H1 (cell line): ENCODE measurements around the gene NSL1. TPM values are rescaled to one million over a fixed set of nuclear protein-coding genes. Genes with fewer than 3 reads are reported as not detected.

Source experiments
- CTCF ChIA-PET: fragments of 300-600 bp; sonication (Branson Sonifier 250); formaldehyde crosslinking; loops from one replicate; lab custom pipeline; 2021; ENCODE audit not compliant: partially characterized antibody; lab: Charles Lee
- POLR2A ChIA-PET: fragments of 300-600 bp; sonication (Branson Sonifier 250); formaldehyde crosslinking; loops from one replicate; lab custom pipeline; 2021; ENCODE audit warnings: inconsistent platforms; ENCODE audit not compliant: partially characterized antibody; lab: Charles Lee
- DNase-seq, 2 experiments: peaks; one replicate each; pipeline versions ENCODE4 v3.0.0 to v3.0.0-alpha.2; 2010 to 2022; ENCODE audit warnings: low spot score in 2 of 2, low read depth in 1 of 2, mixed read lengths in 1 of 2
- FAIRE-seq: peaks from 2 replicates; lab custom pipeline; 2011; peaks lifted over from hg19 to GRCh38; lab: Jason Lieb, UNC
- H2AFZ ChIP-seq: 2 replicates; pipeline ENCODE4 v1.8.1; 2012; ENCODE audit warnings: low read length, inconsistent platforms
- H2AK5ac ChIP-seq: 2 replicates; pipeline ENCODE4 v1.6.1; 2013; ENCODE audit warnings: low read depth, low read length
- H2BK120ac ChIP-seq: replicated peaks from 2 replicates; pipeline ENCODE3; 2013; ENCODE audit warnings: low read depth, low read length, inconsistent platforms
- H2BK12ac ChIP-seq: 2 replicates; pipeline ENCODE4 v1.6.1; 2013; ENCODE audit warnings: low read depth, low read length
- H2BK15ac ChIP-seq: 2 replicates; pipeline ENCODE4 v1.6.1; 2013; ENCODE audit warnings: low read length
- H2BK20ac ChIP-seq: 2 replicates; pipeline ENCODE4 v1.6.1; 2013; ENCODE audit warnings: low read length
- H2BK5ac ChIP-seq: 2 replicates; pipeline ENCODE4 v1.6.1; 2013; ENCODE audit warnings: low read depth, low read length
- H3K14ac ChIP-seq: 2 replicates; pipeline ENCODE4 v1.6.1; 2013; ENCODE audit warnings: inconsistent platforms; ENCODE audit not compliant: insufficient read length
- H3K18ac ChIP-seq: 2 replicates; pipeline ENCODE4 v1.6.1; 2013; ENCODE audit warnings: low read length; ENCODE audit errors: extremely low read depth
- H3K23ac ChIP-seq: 2 replicates; pipeline ENCODE4 v1.6.1; 2013; ENCODE audit warnings: inconsistent platforms; ENCODE audit not compliant: insufficient read length
- H3K23me2 ChIP-seq: 2 replicates; pipeline ENCODE4 v1.6.1; 2013; ENCODE audit warnings: low read depth, low read length
- H3K27ac ChIP-seq: 2 replicates; pipeline ENCODE4 v1.6.1; 2011; ENCODE audit warnings: low read depth, low read length, inconsistent platforms
- H3K27me3 ChIP-seq, 4 experiments: replicated peaks in 1 of 4; 1 replicate in 1 of 4; 2 replicates in 3 of 4; pipeline versions ENCODE4 v1.6.1 to v1.8.1; 2011 to 2013; ENCODE audit warnings: low read length in 3 of 4, mild to moderate bottlenecking in 3 of 4, inconsistent platforms in 2 of 4, mixed read lengths in 2 of 4, moderate library complexity in 1 of 4; ENCODE audit not compliant: control insufficient read depth in 3 of 4, insufficient read depth in 3 of 4; ENCODE audit errors: extremely low read depth in 1 of 4
- H3K36me3 ChIP-seq, 4 experiments: 2 replicates each; pipeline versions ENCODE4 v1.6.1 to v1.8.1; 2011 to 2013; ENCODE audit warnings: mild to moderate bottlenecking in 4 of 4, low read length in 3 of 4, moderate library complexity in 2 of 4, control low read depth in 1 of 4, inconsistent platforms in 1 of 4; ENCODE audit not compliant: insufficient read depth in 4 of 4, control insufficient read depth in 2 of 4
- H3K4ac ChIP-seq: replicated peaks from 2 replicates; pipeline ENCODE3; 2013; ENCODE audit warnings: low read length, low read depth, mixed read lengths, inconsistent platforms; ENCODE audit not compliant: insufficient read length
- H3K4me1 ChIP-seq, 4 experiments: replicated peaks in 1 of 4; 1 replicate in 1 of 4; 2 replicates in 3 of 4; pipeline versions ENCODE4 v1.6.1 to v1.8.1; 2011 to 2013; ENCODE audit warnings: low read length in 3 of 4, inconsistent platforms in 2 of 4, mixed read lengths in 1 of 4; ENCODE audit not compliant: insufficient read depth in 4 of 4, control insufficient read depth in 3 of 4
- H3K4me2 ChIP-seq, 2 experiments: 2 replicates each; pipeline versions ENCODE4 v1.6.1 to v1.8.1; 2011 to 2013; ENCODE audit warnings: low read depth in 2 of 2, low read length in 2 of 2, control low read depth in 1 of 2, inconsistent platforms in 1 of 2, mild to moderate bottlenecking in 1 of 2; ENCODE audit not compliant: insufficient read depth in 1 of 2
- H3K4me3 ChIP-seq, 4 experiments: fragments of 200-600, 300-600 bp in 1 of 4; sonication (generic), shearing (Covaris generic), sonication (Bioruptor Twin) in 1 of 4; 2 replicates each; pipeline versions ENCODE4 v1.5.1 to v1.8.1; 2011 to 2016; ENCODE audit warnings: low read length in 4 of 4, low read depth in 3 of 4, control low read depth in 2 of 4, inconsistent platforms in 2 of 4, mild to moderate bottlenecking in 2 of 4, mixed read lengths in 1 of 4, moderate library complexity in 1 of 4; ENCODE audit not compliant: insufficient read depth in 2 of 4; ENCODE audit errors: extremely low read depth in 1 of 4
- H3K56ac ChIP-seq: replicated peaks from 2 replicates; pipeline ENCODE3; 2013; ENCODE audit warnings: low read depth, mild to moderate bottlenecking, mixed read lengths, low read length, inconsistent platforms; ENCODE audit not compliant: insufficient read length
- H3K79me1 ChIP-seq: 2 replicates; pipeline ENCODE4 v1.6.1; 2013; ENCODE audit warnings: low read depth, low read length, control low read depth
- H3K79me2 ChIP-seq, 2 experiments: 2 replicates each; pipeline versions ENCODE4 v1.6.1 to v1.8.1; 2012 to 2013; ENCODE audit warnings: low read length in 2 of 2, mild to moderate bottlenecking in 2 of 2, inconsistent platforms in 1 of 2; ENCODE audit not compliant: insufficient read depth in 2 of 2, control insufficient read depth in 1 of 2
- H3K9ac ChIP-seq, 4 experiments: replicated peaks in 1 of 4; 1 replicate in 1 of 4; 2 replicates in 3 of 4; pipeline versions ENCODE4 v1.6.1 to v1.8.1; 2011 to 2013; ENCODE audit warnings: low read depth in 3 of 4, low read length in 3 of 4, control low read depth in 2 of 4, mild to moderate bottlenecking in 2 of 4, moderate library complexity in 2 of 4, inconsistent platforms in 1 of 4; ENCODE audit errors: extremely low read depth in 1 of 4
- H3K9me3 ChIP-seq, 2 experiments: 2 replicates each; pipeline versions ENCODE4 v1.6.1 to v1.8.1; 2012 to 2013; ENCODE audit warnings: mild to moderate bottlenecking in 2 of 2, moderate library complexity in 2 of 2, control low read depth in 1 of 2, inconsistent platforms in 1 of 2, low read depth in 1 of 2, low read length in 1 of 2, mixed read lengths in 1 of 2; ENCODE audit not compliant: insufficient read depth in 2 of 2
- H4K20me1 ChIP-seq, 2 experiments: replicated peaks in 1 of 2; 2 replicates each; pipeline versions ENCODE3 to v1.8.1; 2011 to 2013; ENCODE audit warnings: inconsistent platforms in 2 of 2, low read length in 2 of 2, mild to moderate bottlenecking in 1 of 2; ENCODE audit not compliant: insufficient read depth in 2 of 2, control insufficient read depth in 1 of 2
- H4K5ac ChIP-seq: 2 replicates; pipeline ENCODE4 v1.6.1; 2013; ENCODE audit warnings: low read length, low read depth, mixed read lengths, inconsistent platforms; ENCODE audit not compliant: insufficient read length
- H4K8ac ChIP-seq: 2 replicates; pipeline ENCODE4 v1.8.0; 2013; ENCODE audit warnings: mild to moderate bottlenecking, moderate library complexity, low read length, inconsistent platforms; ENCODE audit not compliant: insufficient read depth; ENCODE audit errors: extremely low read depth
- H4K91ac ChIP-seq: replicated peaks from 2 replicates; pipeline ENCODE3; 2013; ENCODE audit warnings: low read length, mixed read lengths, inconsistent platforms; ENCODE audit not compliant: insufficient read length
- ASH2L ChIP-seq: fragments of 200-600, 300-600 bp; sonication (generic); IDR thresholded peaks from one replicate; pipeline ENCODE4 v1.7.1; 2017; ENCODE audit warnings: low read length
- JUND ChIP-seq: IDR thresholded peaks from 2 replicates; pipeline ENCODE4 v1.6.1; 2011; ENCODE audit warnings: mild to moderate bottlenecking, improper control_type of control experiment, low read length
- KDM4A ChIP-seq: IDR thresholded peaks from one replicate; pipeline ENCODE4 v1.7.1; 2012; ENCODE audit warnings: low read depth, mild to moderate bottlenecking, moderate library complexity, low read length, inconsistent platforms; ENCODE audit not compliant: severe bottlenecking
- MAFK ChIP-seq: IDR thresholded peaks from 2 replicates; pipeline ENCODE4 v1.6.1; 2012; ENCODE audit warnings: low read depth, mild to moderate bottlenecking, improper control_type of control experiment, low read length
- NANOG ChIP-seq: IDR thresholded peaks from 2 replicates; pipeline ENCODE4 v1.6.1; 2011; ENCODE audit warnings: low read length, low read depth, mild to moderate bottlenecking, inconsistent platforms; ENCODE audit not compliant: insufficient read depth, poor library complexity, severe bottlenecking
- POU5F1 ChIP-seq: IDR thresholded peaks from 2 replicates; pipeline ENCODE4 v1.6.1; 2011; ENCODE audit warnings: low read depth, mild to moderate bottlenecking, low read length, moderate library complexity
- RAD21 ChIP-seq, 2 experiments: IDR thresholded peaks in 1 of 2; conservative IDR thresholded peaks in 1 of 2; 2 replicates each; pipeline ENCODE4 v1.6.1; 2011; ENCODE audit warnings: low read depth in 2 of 2, low read length in 2 of 2, improper control_type of control experiment in 1 of 2, inconsistent platforms in 1 of 2, mild to moderate bottlenecking in 1 of 2, moderate library complexity in 1 of 2
- SIX5 ChIP-seq: IDR thresholded peaks from 2 replicates; pipeline ENCODE4 v1.6.1; 2011; ENCODE audit warnings: mild to moderate bottlenecking, low read depth, low read length
- TCF12 ChIP-seq: IDR thresholded peaks from 2 replicates; pipeline ENCODE4 v1.6.1; 2011; ENCODE audit warnings: low read depth, mild to moderate bottlenecking, low read length
- WGBS, 2 experiments: shearing (Covaris generic) in 1 of 2; methylation state at CpG; one replicate each; pipeline versions ENCODE4 v1.1.6 to v1.1.7; 2013 to 2015; ENCODE audit warnings: low lambda C conversion rate in 2 of 2, mixed read lengths in 2 of 2, inconsistent platforms in 1 of 2, low coverage in 1 of 2, missing lambda C conversion rate in 1 of 2; ENCODE audit not compliant: insufficient replicate concordance in 2 of 2, insufficient coverage in 1 of 2, insufficient read length in 1 of 2; ENCODE audit errors: extremely low coverage in 1 of 2, missing lambda C conversion rate in 1 of 2; 5-methylcytosine and 5-hydroxymethylcytosine counted together
- polyA plus RNA-seq, 7 experiments: library from polyadenylated mRNA; depleted of rRNA in 3 of 7; stranded (reverse) in 5 of 7; unstranded in 2 of 7; fragments of >200 nt in 5 of 7; fragments of 200-250 nt in 2 of 7; gene quantifications; 1 replicate in 5 of 7; 2 replicates in 1 of 7; 4 replicates in 1 of 7; pipeline versions ENCODE4 v1.2.1 to v1.2.3, GENCODE V29; 2011 to 2013; ENCODE audit warnings: missing spikeins in 2 of 7, mixed read lengths in 2 of 7
- total RNA-seq: library from RNA; stranded (reverse); fragmentation: NEBNext Ultra II Directional; extraction: Animal tissue kit (Norgen Biotek cat#: 25700); gene quantifications from 2 replicates; pipeline ENCODE4 v1.2.1, GENCODE V29; 2021
- TF ChIP-seq, protein P1 (sequence below), 3 experiments: IDR thresholded peaks; 1 replicate in 2 of 3; 2 replicates in 1 of 3; pipeline versions ENCODE4 v1.5.1 to v1.6.1; 2011; ENCODE audit warnings: low read length in 3 of 3, mild to moderate bottlenecking in 3 of 3, inconsistent platforms in 2 of 3, low read depth in 1 of 3, moderate library complexity in 1 of 3; ENCODE audit not compliant: insufficient read depth in 1 of 3; ENCODE audit errors: control extremely low read depth in 1 of 3

Gene NSL1
- total and polyA plus RNA-seq, 2 of the 8 experiments (the other 6 are each of a cell fraction or from before 2014, with no cell fraction given), result 25.4 to 51.7 TPM

DNA sequence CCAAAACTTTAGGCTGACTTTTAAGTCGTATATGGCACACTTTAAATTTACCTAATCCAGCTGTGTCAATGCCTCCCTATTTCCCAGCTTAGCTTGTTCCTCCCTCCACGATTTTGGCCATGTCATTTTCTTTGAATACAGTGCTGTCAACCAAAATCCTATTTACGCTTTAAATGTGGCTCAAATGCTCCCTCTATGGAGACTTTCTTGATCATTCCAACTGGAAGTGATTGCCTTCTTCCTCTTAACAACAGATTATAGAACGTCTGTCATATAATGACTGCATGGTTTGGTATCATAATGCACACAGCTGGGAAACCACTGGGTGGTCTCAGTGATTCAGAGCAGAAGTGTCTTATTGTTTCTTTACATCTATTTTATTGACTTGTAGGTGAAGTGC lies 73.1 kb downstream of the NSL1 start:
- H2BK5ac ChIP-seq, result no peak overlapping the region
- no peak overlapping the region for H3K4ac ChIP-seq
- H3K23ac ChIP-seq, result no peak overlapping the region
- no peak overlapping the region for H2AFZ ChIP-seq
- no peak overlapping the region for H2BK12ac ChIP-seq
- peak; percentile 19 for FAIRE-seq
- no peak overlapping the region for H3K14ac ChIP-seq
- H3K4me1 ChIP-seq, result no peaks in the 10 kb centered on the region
- H4K20me1 ChIP-seq, result no peaks in the 10 kb centered on the region
- H3K9me3 ChIP-seq, result peaks cover 0 to 2% of the 10 kb centered on the region in 2 experiments; a peak in 1 of 4 replicates
- H3K18ac ChIP-seq, result no peak overlapping the region
- H3K36me3 ChIP-seq, result no peaks in the 10 kb centered on the region
- 59% methylated on average over 4 of the region's 4 CpGs; no CpG with 5 or more reads in 1 of the 2 experiments for WGBS, 2 experiments
- H3K4me2 ChIP-seq, result no peak overlapping the region
- H2BK20ac ChIP-seq, result no peak overlapping the region
- H4K8ac ChIP-seq, result no peak overlapping the region
- H4K91ac ChIP-seq, result no peak overlapping the region
- no peak for DNase-seq
- H3K27me3 ChIP-seq, result no peaks in the 10 kb centered on the region
- H3K23me2 ChIP-seq, result no peaks in the 10 kb centered on the region
- H3K27ac ChIP-seq, result no peak overlapping the region
- H3K79me2 ChIP-seq, result no peaks in the 10 kb centered on the region
- no peak overlapping the region for H3K56ac ChIP-seq
- H3K79me1 ChIP-seq, result no peaks in the 10 kb centered on the region
- no peak overlapping the region for H4K5ac ChIP-seq
- H3K9ac ChIP-seq, result no peak overlapping the region
- no peak overlapping the region for H3K4me3 ChIP-seq
- H2AK5ac ChIP-seq, result no peak overlapping the region
- ChIA-PET POLR2A (no interaction called here), CTCF (interaction anchor here (0.9 to 1.6 kb wide), 5 partner anchors 17 to 262 kb away, joined by 3 to 5 read pairs (median 3); no protein-coding TSS in a partner anchor)
- TF ChIP-seq, protein P1, sequence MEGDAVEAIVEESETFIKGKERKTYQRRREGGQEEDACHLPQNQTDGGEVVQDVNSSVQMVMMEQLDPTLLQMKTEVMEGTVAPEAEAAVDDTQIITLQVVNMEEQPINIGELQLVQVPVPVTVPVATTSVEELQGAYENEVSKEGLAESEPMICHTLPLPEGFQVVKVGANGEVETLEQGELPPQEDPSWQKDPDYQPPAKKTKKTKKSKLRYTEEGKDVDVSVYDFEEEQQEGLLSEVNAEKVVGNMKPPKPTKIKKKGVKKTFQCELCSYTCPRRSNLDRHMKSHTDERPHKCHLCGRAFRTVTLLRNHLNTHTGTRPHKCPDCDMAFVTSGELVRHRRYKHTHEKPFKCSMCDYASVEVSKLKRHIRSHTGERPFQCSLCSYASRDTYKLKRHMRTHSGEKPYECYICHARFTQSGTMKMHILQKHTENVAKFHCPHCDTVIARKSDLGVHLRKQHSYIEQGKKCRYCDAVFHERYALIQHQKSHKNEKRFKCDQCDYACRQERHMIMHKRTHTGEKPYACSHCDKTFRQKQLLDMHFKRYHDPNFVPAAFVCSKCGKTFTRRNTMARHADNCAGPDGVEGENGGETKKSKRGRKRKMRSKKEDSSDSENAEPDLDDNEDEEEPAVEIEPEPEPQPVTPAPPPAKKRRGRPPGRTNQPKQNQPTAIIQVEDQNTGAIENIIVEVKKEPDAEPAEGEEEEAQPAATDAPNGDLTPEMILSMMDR (IDR thresholded peaks at IDR 0.05; ENCODE audit: control extremely low read depth in 1 of 3, insufficient read depth in 1 of 3, low read depth in 1 of 3, low read length in 3 of 3), result peak in 1 of 3 experiments; percentile 33; a peak in 2 of 4 replicates
- TF ChIP-seq MAFK (no peak), ASH2L (no peak), KDM4A (no peak), TCF12 (no peak), POU5F1 (no peak), RAD21 (IDR thresholded peaks at IDR 0.05 in 1 of 2, conservative IDR thresholded peaks at IDR 0.05 in 1 of 2; ENCODE audit: low read depth in 2 of 2, low read length in 2 of 2) (peak; percentile 37 to 46), NANOG (no peak), JUND (no peak), SIX5 (no peak)
- H2BK120ac ChIP-seq, result no peak overlapping the region
- no peak overlapping the region for H2BK15ac ChIP-seq
